Keratinocyte (primary cell): ENCODE results near the gene CLOCK.

Experiments
- CTCF ChIP-seq, 3 experiments: IDR thresholded peaks in 1 of 3; conservative IDR thresholded peaks in 1 of 3; optimal IDR thresholded peaks in 1 of 3; 2 replicates in 2 of 3; 3 replicates in 1 of 3; pipeline versions ENCODE3 to v1.5.1; 2011; ENCODE audit warnings: low read length in 3 of 3, mild to moderate bottlenecking in 3 of 3, moderate library complexity in 2 of 3, control low read depth in 1 of 3, inconsistent platforms in 1 of 3; ENCODE audit not compliant: insufficient read depth in 2 of 3; ENCODE audit errors: extremely low read depth in 1 of 3
- EZH2 ChIP-seq: IDR thresholded peaks from one replicate; pipeline ENCODE4 v1.6.1; 2012; ENCODE audit warnings: inconsistent platforms, mild to moderate bottlenecking, low read length, moderate library complexity

- TF ChIP-seq CTCF (optimal IDR thresholded peaks at IDR 0.05 in 1 of 3, IDR thresholded peaks at IDR 0.05 in 1 of 3, conservative IDR thresholded peaks at IDR 0.05 in 1 of 3; ENCODE audit: extremely low read depth in 1 of 3, insufficient read depth in 2 of 3, low read length in 3 of 3) = no peak
- TF ChIP-seq EZH2 = no peak
These were observed 2.9 kb downstream of the CLOCK start for GRCh38 chr4:55543858-55544257.
